ENCODE measurements around the gene COL4A1.

Gene COL4A1

DNA sequence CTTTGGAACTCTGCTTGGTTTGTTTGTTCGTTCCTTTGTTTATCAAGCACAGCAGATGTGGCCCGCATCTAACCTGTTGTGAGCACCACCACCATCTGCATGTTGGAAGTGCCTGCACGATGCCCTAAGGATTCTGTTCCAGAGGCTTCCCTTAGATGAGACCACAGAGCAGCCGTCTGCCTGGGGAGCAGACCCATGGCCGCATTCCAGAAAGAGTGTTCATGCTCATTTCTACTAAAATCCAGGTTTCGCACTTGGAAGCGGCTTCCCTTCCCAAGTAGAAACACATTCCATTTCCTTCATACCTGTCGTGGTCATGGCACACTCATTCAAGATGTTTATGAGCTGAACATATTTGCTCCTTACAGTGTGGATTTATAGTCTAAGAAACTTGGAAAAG is 27.3 kb upstream of the COL4A1 start:
- Histone ChIP-seq H3K9ac (ENCODE audit: low read length) (no peak overlapping the region), H3K4me3 (ENCODE audit: low read depth, low read length, poor library complexity, severe bottlenecking) (no peak overlapping the region), H2AFZ (ENCODE audit: low read length) (no peak overlapping the region), H3K79me2 (ENCODE audit: insufficient read depth, low read length) (no peaks in the 10 kb centered on the region), H3K27ac (ENCODE audit: low read depth, low read length, poor library complexity, severe bottlenecking) (no peak overlapping the region), H3F3A (ENCODE audit: insufficient read depth, low read length) (no peaks in the 10 kb centered on the region), H3K4me2 (ENCODE audit: low read length) (no peak overlapping the region), H3K36me3 (ENCODE audit: insufficient read depth, low read length) (no peaks in the 10 kb centered on the region), H3K9me2 (ENCODE audit: low read depth, low read length) (no peaks in the 10 kb centered on the region), H3K27me3 (ENCODE audit: insufficient read depth, low read length) (peaks cover 3% of the 10 kb centered on the region; the same call in 1 of the 2 replicates), H4K20me1 (ENCODE audit: insufficient read depth, low read length) (no peaks in the 10 kb centered on the region), H3K4me1 (ENCODE audit: insufficient read depth, low read length, severe bottlenecking) (no peaks in the 10 kb centered on the region), H3K9me3 (ENCODE audit: low read length) (no peaks in the 10 kb centered on the region)
- TF ChIP-seq, protein P1, sequence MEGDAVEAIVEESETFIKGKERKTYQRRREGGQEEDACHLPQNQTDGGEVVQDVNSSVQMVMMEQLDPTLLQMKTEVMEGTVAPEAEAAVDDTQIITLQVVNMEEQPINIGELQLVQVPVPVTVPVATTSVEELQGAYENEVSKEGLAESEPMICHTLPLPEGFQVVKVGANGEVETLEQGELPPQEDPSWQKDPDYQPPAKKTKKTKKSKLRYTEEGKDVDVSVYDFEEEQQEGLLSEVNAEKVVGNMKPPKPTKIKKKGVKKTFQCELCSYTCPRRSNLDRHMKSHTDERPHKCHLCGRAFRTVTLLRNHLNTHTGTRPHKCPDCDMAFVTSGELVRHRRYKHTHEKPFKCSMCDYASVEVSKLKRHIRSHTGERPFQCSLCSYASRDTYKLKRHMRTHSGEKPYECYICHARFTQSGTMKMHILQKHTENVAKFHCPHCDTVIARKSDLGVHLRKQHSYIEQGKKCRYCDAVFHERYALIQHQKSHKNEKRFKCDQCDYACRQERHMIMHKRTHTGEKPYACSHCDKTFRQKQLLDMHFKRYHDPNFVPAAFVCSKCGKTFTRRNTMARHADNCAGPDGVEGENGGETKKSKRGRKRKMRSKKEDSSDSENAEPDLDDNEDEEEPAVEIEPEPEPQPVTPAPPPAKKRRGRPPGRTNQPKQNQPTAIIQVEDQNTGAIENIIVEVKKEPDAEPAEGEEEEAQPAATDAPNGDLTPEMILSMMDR (IDR thresholded peaks at IDR 0.05; ENCODE audit: low read length) = no peak
- TF ChIP-seq EZH2 (IDR thresholded peaks at IDR 0.05; ENCODE audit: borderline replicate concordance, low read length) = no peak

GRCh38 chr13:110333837-110334236 is 26.9 kb upstream of the COL4A1 start:
- no peak overlapping the region for H3K4me2 ChIP-seq (ENCODE audit: low read length)
- no peaks in the 10 kb centered on the region for H3K79me2 ChIP-seq (ENCODE audit: insufficient read depth, low read length)
- H3F3A ChIP-seq (ENCODE audit: insufficient read depth, low read length) = no peaks in the 10 kb centered on the region
- peaks cover 3% of the 10 kb centered on the region; the same call in 1 of the 2 replicates for H3K27me3 ChIP-seq (ENCODE audit: insufficient read depth, low read length)
- no peaks in the 10 kb centered on the region for H3K4me1 ChIP-seq (ENCODE audit: insufficient read depth, low read length, severe bottlenecking)
- H3K4me3 ChIP-seq (ENCODE audit: low read depth, low read length, poor library complexity, severe bottlenecking) = no peak overlapping the region
- no peaks in the 10 kb centered on the region for H4K20me1 ChIP-seq (ENCODE audit: insufficient read depth, low read length)
- H3K9ac ChIP-seq (ENCODE audit: low read length) = no peak overlapping the region
- H2AFZ ChIP-seq (ENCODE audit: low read length) = no peak overlapping the region
- no peak for TF ChIP-seq EZH2 (IDR thresholded peaks at IDR 0.05; ENCODE audit: borderline replicate concordance, low read length)
- TF ChIP-seq, protein P1 (IDR thresholded peaks at IDR 0.05; ENCODE audit: low read length) = no peak
- no peaks in the 10 kb centered on the region for H3K9me2 ChIP-seq (ENCODE audit: low read depth, low read length)
- no peaks in the 10 kb centered on the region for H3K36me3 ChIP-seq (ENCODE audit: insufficient read depth, low read length)
- H3K27ac ChIP-seq (ENCODE audit: low read depth, low read length, poor library complexity, severe bottlenecking) = no peak overlapping the region
- H3K9me3 ChIP-seq (ENCODE audit: low read length) = no peaks in the 10 kb centered on the region

- no peaks in the 10 kb centered on the region for H4K20me1 ChIP-seq (ENCODE audit: insufficient read depth, low read length)
- no peak overlapping the region for H3K4me3 ChIP-seq (ENCODE audit: low read depth, low read length, poor library complexity, severe bottlenecking)
- no peak overlapping the region for H3K27ac ChIP-seq (ENCODE audit: low read depth, low read length, poor library complexity, severe bottlenecking)
- no peaks in the 10 kb centered on the region for H3F3A ChIP-seq (ENCODE audit: insufficient read depth, low read length)
- no peaks in the 10 kb centered on the region for H3K4me1 ChIP-seq (ENCODE audit: insufficient read depth, low read length, severe bottlenecking)
- no peak overlapping the region for H3K9ac ChIP-seq (ENCODE audit: low read length)
- no peak for TF ChIP-seq EZH2 (IDR thresholded peaks at IDR 0.05; ENCODE audit: borderline replicate concordance, low read length)
- TF ChIP-seq, protein P1 (IDR thresholded peaks at IDR 0.05; ENCODE audit: low read length) = no peak
- H2AFZ ChIP-seq (ENCODE audit: low read length) = no peak overlapping the region
- no peaks in the 10 kb centered on the region for H3K9me2 ChIP-seq (ENCODE audit: low read depth, low read length)
- no peaks in the 10 kb centered on the region for H3K9me3 ChIP-seq (ENCODE audit: low read length)
- no peak overlapping the region for H3K4me2 ChIP-seq (ENCODE audit: low read length)
- no peaks in the 10 kb centered on the region for H3K79me2 ChIP-seq (ENCODE audit: insufficient read depth, low read length)
- H3K27me3 ChIP-seq (ENCODE audit: insufficient read depth, low read length) = peaks cover 3% of the 10 kb centered on the region; the same call in 1 of the 2 replicates
- no peaks in the 10 kb centered on the region for H3K36me3 ChIP-seq (ENCODE audit: insufficient read depth, low read length)
Observed at GRCh38 chr13:110332750-110333149, 25.8 kb upstream of the COL4A1 start.

Measured in OCI-LY1 (cell line).